NCI-H2171 treated with DMSO at 0.1 percent for 48 hours (cell line): ENCODE data around the gene XPNPEP3.
"Not testable (repeated sequence)": the region's sequence is repeated elsewhere in the genome, so short reads cannot be mapped to it uniquely, and the experiment has no call there.

Source experiments
- DNase-seq: peaks from one replicate; lab custom pipeline; 2025; lab: John Stamatoyannopoulos, UW

The XPNPEP3 gene

GRCh38 chr22:40856513-40857308 lies at the start of gene XPNPEP3, which contains the start of gene ST13:
TSS of gene XPNPEP3 (plus strand) at chr22:40857148. CDS start at chr22:40857182, 34 bp downstream.
TSS of gene ST13 (minus strand) at chr22:40856639. CDS start at chr22:40856540, 99 bp downstream.
- peak; percentile 98 for DNase-seq

- no peak for DNase-seq
Measured at GRCh38 chr22:40808018-40808841, 48.7 kb upstream of the XPNPEP3 start.

- DNase-seq = no peak
Measured at GRCh38 chr22:40813912-40814315, 43.0 kb upstream of the XPNPEP3 start.

GRCh38 chr22:40817737-40818136 lies 39.2 kb upstream of the XPNPEP3 start:
- no peak for DNase-seq

- no peak for DNase-seq
Measured at GRCh38 chr22:40818192-40818746, 38.7 kb upstream of the XPNPEP3 start.

- peak; percentile 94 for DNase-seq
Measured at GRCh38 chr22:40818747-40819598, 38.0 kb upstream of the XPNPEP3 start, which contains the start of gene SLC25A17. TSS of gene SLC25A17 (minus strand) at chr22:40819346. CDS start at chr22:40819248, 98 bp downstream.

GRCh38 chr22:40819599-40820140 lies 37.3 kb upstream of the XPNPEP3 start:
- DNase-seq = peak; percentile 82

GRCh38 chr22:40823426-40823825 lies 33.5 kb upstream of the XPNPEP3 start:
- DNase-seq = no peak

- DNase-seq = not testable (repeated sequence)
Measured at GRCh38 chr22:40826292-40826691, 30.7 kb upstream of the XPNPEP3 start.

- DNase-seq = no peak
Measured at GRCh38 chr22:40826984-40827741, 29.8 kb upstream of the XPNPEP3 start.

GRCh38 chr22:40829131-40829530 lies 27.8 kb upstream of the XPNPEP3 start:
- DNase-seq = no peak

GRCh38 chr22:40834619-40835018 lies 22.3 kb upstream of the XPNPEP3 start:
- no peak for DNase-seq

GRCh38 chr22:40838486-40838885 lies 18.5 kb upstream of the XPNPEP3 start:
- DNase-seq = peak; percentile 81

GRCh38 chr22:40844951-40845350 lies 12.0 kb upstream of the XPNPEP3 start:
- no peak for DNase-seq

- DNase-seq = not testable (repeated sequence)
Measured at GRCh38 chr22:40845816-40846215, 11.1 kb upstream of the XPNPEP3 start.

- no peak for DNase-seq
Measured at GRCh38 chr22:40853333-40853732, 3.6 kb upstream of the XPNPEP3 start.

GRCh38 chr22:40853961-40854360 lies 3.0 kb upstream of the XPNPEP3 start:
- peak; percentile 24 for DNase-seq

- no peak for DNase-seq
Measured at GRCh38 chr22:40855071-40855978, 1.6 kb upstream of the XPNPEP3 start.

GRCh38 chr22:40855979-40856512 lies 902 bp upstream of the XPNPEP3 start:
- DNase-seq = peak; percentile 44
